ENCODE data around the gene RNFT2. TPM values are rescaled to one million over a fixed set of nuclear protein-coding genes. Genes with fewer than 3 reads are reported as not detected.

RNFT2 gene
- total and polyA plus RNA-seq, 9 donors = 0.88 to 2.1 (median 1.4) TPM

GRCh38 chr12:116695464-116695725, 42.7 kb upstream of the RNFT2 start:
- Histone ChIP-seq H3K27ac (ENCODE audit: low read length) (no peak overlapping the region), H3K9me3 (replicated peaks; ENCODE audit: control insufficient read depth, low read depth, low read length) (no peaks in the 10 kb centered on the region), H3K36me3 (ENCODE audit: control insufficient read depth, insufficient read depth, low read length) (no peaks in the 10 kb centered on the region), H3K4me3 (ENCODE audit: low read length) (no peak overlapping the region), H3K4me1 (ENCODE audit: control insufficient read depth, insufficient read depth, low read length) (peaks cover 13% of the 10 kb centered on the region), H3K27me3 (ENCODE audit: control insufficient read depth, insufficient read depth, low read length) (peaks cover 26% of the 10 kb centered on the region)
- DNase-seq = no peak
- WGBS (ENCODE audit: insufficient coverage) = 38% methylated on average over 1 of the region's 3 CpGs

DNA sequence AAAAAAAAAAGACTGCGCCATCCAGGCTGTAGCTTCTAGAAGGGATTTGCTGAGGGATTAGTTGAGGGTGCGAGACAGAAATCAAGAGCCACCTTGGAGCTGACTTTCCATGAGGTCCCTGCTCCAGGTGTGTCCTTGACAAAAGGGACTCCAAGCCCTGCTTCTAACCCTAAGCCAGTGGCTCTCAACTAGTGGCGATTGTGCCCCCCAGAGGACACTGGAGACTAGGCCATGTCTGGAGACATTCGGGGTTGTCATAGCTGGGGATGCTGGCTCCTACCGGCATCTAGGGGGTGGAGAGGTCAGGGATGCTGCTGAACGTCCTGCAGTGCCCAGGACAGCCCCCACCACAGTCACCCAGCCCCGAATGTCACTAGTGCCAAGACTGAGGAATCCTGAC, 40.8 kb upstream of the RNFT2 start:
- Histone ChIP-seq H3K9me3 (replicated peaks; ENCODE audit: control insufficient read depth, low read depth, low read length) (no peaks in the 10 kb centered on the region), H3K27ac (ENCODE audit: low read length) (no peak overlapping the region), H3K4me1 (ENCODE audit: control insufficient read depth, insufficient read depth, low read length) (peaks cover 13% of the 10 kb centered on the region), H3K4me3 (ENCODE audit: low read length) (no peak overlapping the region), H3K36me3 (ENCODE audit: control insufficient read depth, insufficient read depth, low read length) (no peaks in the 10 kb centered on the region), H3K27me3 (ENCODE audit: control insufficient read depth, insufficient read depth, low read length) (peaks cover 25% of the 10 kb centered on the region)
- DNase-seq = no peak
- WGBS (ENCODE audit: insufficient coverage) = 89% methylated on average over 3 of the region's 7 CpGs

DNA sequence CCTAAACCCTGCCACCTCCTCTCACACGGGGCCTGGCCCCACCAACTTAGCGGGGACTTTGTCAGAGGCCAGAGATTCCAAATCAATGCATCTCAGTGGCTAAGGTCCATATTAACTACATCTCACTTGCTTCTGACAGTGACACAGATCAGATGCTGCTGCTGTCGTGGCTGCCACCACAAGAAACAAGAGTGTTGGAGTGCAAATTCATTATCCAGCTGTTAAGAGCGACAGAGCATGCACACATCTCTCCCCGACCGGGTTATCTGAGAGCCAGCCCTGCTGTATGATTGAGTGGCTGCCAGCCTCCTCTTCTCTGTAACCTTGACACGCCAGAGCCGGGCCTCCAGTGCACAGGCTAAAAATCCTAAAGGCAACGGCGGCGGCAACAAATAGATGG, 40.4 kb upstream of the RNFT2 start:
- WGBS (ENCODE audit: insufficient coverage) = 62% methylated on average over 5 of the region's 11 CpGs
- no peak for DNase-seq
- H3K27ac ChIP-seq (ENCODE audit: low read length) = no peak overlapping the region
- no peaks in the 10 kb centered on the region for H3K36me3 ChIP-seq (ENCODE audit: control insufficient read depth, insufficient read depth, low read length)
- no peak overlapping the region for H3K4me3 ChIP-seq (ENCODE audit: low read length)
- H3K27me3 ChIP-seq (ENCODE audit: control insufficient read depth, insufficient read depth, low read length) = peaks cover 23% of the 10 kb centered on the region
- H3K4me1 ChIP-seq (ENCODE audit: control insufficient read depth, insufficient read depth, low read length) = peaks cover 13% of the 10 kb centered on the region
- H3K9me3 ChIP-seq (replicated peaks; ENCODE audit: control insufficient read depth, low read depth, low read length) = no peaks in the 10 kb centered on the region

DNA sequence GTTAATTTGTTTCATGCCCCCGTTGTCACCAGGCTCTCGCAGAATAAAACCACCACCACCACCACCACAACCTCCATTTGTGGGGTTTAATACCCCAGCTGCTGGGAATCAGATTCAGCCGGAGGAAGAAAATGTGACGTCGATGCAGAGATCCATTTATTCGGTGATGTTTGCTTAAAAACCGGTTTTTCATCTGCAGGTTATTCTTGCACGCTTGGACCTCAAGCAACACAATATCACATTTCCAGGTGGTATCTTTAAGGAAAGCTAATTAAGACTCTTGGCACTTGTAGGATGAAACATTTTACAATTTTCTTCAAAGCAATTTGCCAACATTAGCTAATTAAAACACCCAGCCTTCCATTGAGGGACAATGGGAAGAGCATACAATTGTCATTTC, 40.0 kb upstream of the RNFT2 start:
- WGBS (ENCODE audit: insufficient coverage) = 92% methylated on average over 2 of the region's 8 CpGs
- DNase-seq = no peak
- Histone ChIP-seq H3K27me3 (ENCODE audit: control insufficient read depth, insufficient read depth, low read length) (peaks cover 23% of the 10 kb centered on the region), H3K27ac (ENCODE audit: low read length) (no peak overlapping the region), H3K4me3 (ENCODE audit: low read length) (no peak overlapping the region), H3K4me1 (ENCODE audit: control insufficient read depth, insufficient read depth, low read length) (peaks cover 12% of the 10 kb centered on the region), H3K9me3 (replicated peaks; ENCODE audit: control insufficient read depth, low read depth, low read length) (no peaks in the 10 kb centered on the region), H3K36me3 (ENCODE audit: control insufficient read depth, insufficient read depth, low read length) (no peaks in the 10 kb centered on the region)

DNA sequence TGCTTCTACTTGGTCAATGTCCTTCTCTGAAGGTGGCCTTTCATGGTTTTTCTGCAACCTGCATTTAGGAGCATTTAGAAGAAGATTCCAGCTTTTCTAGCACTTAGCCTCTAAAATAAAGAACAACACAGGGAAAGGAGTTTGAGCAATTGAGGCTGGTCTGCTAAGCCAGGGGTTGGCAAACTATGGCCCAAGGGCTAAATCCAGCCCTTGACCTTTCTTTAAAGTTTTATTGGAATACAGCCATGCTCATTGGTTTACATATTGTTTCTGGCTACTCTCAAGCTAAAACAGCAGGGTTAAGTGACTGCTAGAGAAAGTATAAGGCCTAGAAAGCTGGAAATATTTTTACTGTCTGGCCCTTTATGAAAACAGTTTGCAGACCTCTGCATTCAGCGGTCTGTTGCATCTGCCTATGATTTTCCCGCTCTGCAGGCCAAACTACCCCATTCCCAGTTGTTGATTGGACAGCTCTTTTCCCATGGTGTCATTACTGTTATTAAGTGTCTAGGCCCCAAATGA, 39.5 kb upstream of the RNFT2 start:
- no CpG with 5 or more reads among the region's 2 CpGs for WGBS (ENCODE audit: insufficient coverage)
- no peak overlapping the region for H3K27ac ChIP-seq (ENCODE audit: low read length)

GRCh38 chr12:116700066-116700465, 38.0 kb upstream of the RNFT2 start:
- peaks cover 4% of the 10 kb centered on the region for H3K4me1 ChIP-seq (ENCODE audit: control insufficient read depth, insufficient read depth, low read length)
- DNase-seq = no peak
- WGBS (ENCODE audit: insufficient coverage) = no CpG with 5 or more reads among the region's 6 CpGs

More for the DNA sequence above, 39.5 kb upstream of the RNFT2 start:
- no peak for DNase-seq
- peaks cover 18% of the 10 kb centered on the region for H3K27me3 ChIP-seq (ENCODE audit: control insufficient read depth, insufficient read depth, low read length)
- H3K4me3 ChIP-seq (ENCODE audit: low read length) = no peak overlapping the region
- H3K4me1 ChIP-seq (ENCODE audit: control insufficient read depth, insufficient read depth, low read length) = peaks cover 11% of the 10 kb centered on the region
- no peaks in the 10 kb centered on the region for H3K9me3 ChIP-seq (replicated peaks; ENCODE audit: control insufficient read depth, low read depth, low read length)
- no peaks in the 10 kb centered on the region for H3K36me3 ChIP-seq (ENCODE audit: control insufficient read depth, insufficient read depth, low read length)

GRCh38 chr12:116701432-116701831, 36.7 kb upstream of the RNFT2 start:
- Histone ChIP-seq H3K9me3 (replicated peaks; ENCODE audit: control insufficient read depth, low read depth, low read length) (no peaks in the 10 kb centered on the region), H3K36me3 (ENCODE audit: control insufficient read depth, insufficient read depth, low read length) (no peaks in the 10 kb centered on the region), H3K27me3 (ENCODE audit: control insufficient read depth, insufficient read depth, low read length) (peaks cover 3% of the 10 kb centered on the region), H3K27ac (ENCODE audit: low read length) (no peak overlapping the region), H3K4me1 (ENCODE audit: control insufficient read depth, insufficient read depth, low read length) (peaks cover 4% of the 10 kb centered on the region), H3K4me3 (ENCODE audit: low read length) (no peak overlapping the region)
- no peak for DNase-seq
- no CpG with 5 or more reads among the region's 4 CpGs for WGBS (ENCODE audit: insufficient coverage)

More at GRCh38 chr12:116700066-116700465, 38.0 kb upstream of the RNFT2 start:
- Histone ChIP-seq H3K27ac (ENCODE audit: low read length) (no peak overlapping the region), H3K9me3 (replicated peaks; ENCODE audit: control insufficient read depth, low read depth, low read length) (no peaks in the 10 kb centered on the region), H3K36me3 (ENCODE audit: control insufficient read depth, insufficient read depth, low read length) (no peaks in the 10 kb centered on the region), H3K4me3 (ENCODE audit: low read length) (no peak overlapping the region), H3K27me3 (ENCODE audit: control insufficient read depth, insufficient read depth, low read length) (peaks cover 5% of the 10 kb centered on the region)

- Histone ChIP-seq H3K4me1 (ENCODE audit: control insufficient read depth, insufficient read depth, low read length) (peaks cover 4% of the 10 kb centered on the region), H3K9me3 (replicated peaks; ENCODE audit: control insufficient read depth, low read depth, low read length) (no peaks in the 10 kb centered on the region), H3K36me3 (ENCODE audit: control insufficient read depth, insufficient read depth, low read length) (no peaks in the 10 kb centered on the region), H3K4me3 (ENCODE audit: low read length) (no peak overlapping the region), H3K27ac (ENCODE audit: low read length) (no peak overlapping the region), H3K27me3 (ENCODE audit: control insufficient read depth, insufficient read depth, low read length) (peaks cover 2% of the 10 kb centered on the region)
- DNase-seq = peak; percentile 71
- WGBS (ENCODE audit: insufficient coverage) = 6% methylated on average over 9 of the region's 12 CpGs
Observed at GRCh38 chr12:116703214-116703795, 34.8 kb upstream of the RNFT2 start.

DNA sequence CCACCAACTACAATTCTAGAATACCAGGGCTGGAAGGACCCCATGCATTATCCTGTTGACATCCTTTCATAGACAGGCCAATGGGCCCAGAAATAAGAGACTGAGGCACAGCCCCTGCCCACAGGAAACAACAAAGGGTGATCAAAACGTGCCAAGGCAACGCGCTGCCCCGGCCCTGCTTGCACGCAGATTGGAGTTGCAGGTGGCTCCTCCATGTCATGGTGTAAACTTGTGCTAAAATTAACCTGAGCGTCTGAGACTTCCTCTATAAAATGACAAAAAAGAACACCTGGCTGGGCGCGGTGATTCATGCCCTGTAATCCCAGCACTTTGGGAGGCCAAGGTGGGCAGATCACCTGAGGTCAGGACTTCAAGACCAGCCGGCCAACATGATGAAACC, 30.4 kb upstream of the RNFT2 start:
- no peak for DNase-seq
- H3K36me3 ChIP-seq (ENCODE audit: control insufficient read depth, insufficient read depth, low read length) = no peaks in the 10 kb centered on the region
- no peaks in the 10 kb centered on the region for H3K9me3 ChIP-seq (replicated peaks; ENCODE audit: control insufficient read depth, low read depth, low read length)
- no peak overlapping the region for H3K27ac ChIP-seq (ENCODE audit: low read length)
- H3K27me3 ChIP-seq (ENCODE audit: control insufficient read depth, insufficient read depth, low read length) = peaks cover 14% of the 10 kb centered on the region
- no peak overlapping the region for H3K4me3 ChIP-seq (ENCODE audit: low read length)
- 90% methylated on average over 7 of the region's 9 CpGs for WGBS (ENCODE audit: insufficient coverage)
- H3K4me1 ChIP-seq (ENCODE audit: control insufficient read depth, insufficient read depth, low read length) = peaks cover 22% of the 10 kb centered on the region

DNA sequence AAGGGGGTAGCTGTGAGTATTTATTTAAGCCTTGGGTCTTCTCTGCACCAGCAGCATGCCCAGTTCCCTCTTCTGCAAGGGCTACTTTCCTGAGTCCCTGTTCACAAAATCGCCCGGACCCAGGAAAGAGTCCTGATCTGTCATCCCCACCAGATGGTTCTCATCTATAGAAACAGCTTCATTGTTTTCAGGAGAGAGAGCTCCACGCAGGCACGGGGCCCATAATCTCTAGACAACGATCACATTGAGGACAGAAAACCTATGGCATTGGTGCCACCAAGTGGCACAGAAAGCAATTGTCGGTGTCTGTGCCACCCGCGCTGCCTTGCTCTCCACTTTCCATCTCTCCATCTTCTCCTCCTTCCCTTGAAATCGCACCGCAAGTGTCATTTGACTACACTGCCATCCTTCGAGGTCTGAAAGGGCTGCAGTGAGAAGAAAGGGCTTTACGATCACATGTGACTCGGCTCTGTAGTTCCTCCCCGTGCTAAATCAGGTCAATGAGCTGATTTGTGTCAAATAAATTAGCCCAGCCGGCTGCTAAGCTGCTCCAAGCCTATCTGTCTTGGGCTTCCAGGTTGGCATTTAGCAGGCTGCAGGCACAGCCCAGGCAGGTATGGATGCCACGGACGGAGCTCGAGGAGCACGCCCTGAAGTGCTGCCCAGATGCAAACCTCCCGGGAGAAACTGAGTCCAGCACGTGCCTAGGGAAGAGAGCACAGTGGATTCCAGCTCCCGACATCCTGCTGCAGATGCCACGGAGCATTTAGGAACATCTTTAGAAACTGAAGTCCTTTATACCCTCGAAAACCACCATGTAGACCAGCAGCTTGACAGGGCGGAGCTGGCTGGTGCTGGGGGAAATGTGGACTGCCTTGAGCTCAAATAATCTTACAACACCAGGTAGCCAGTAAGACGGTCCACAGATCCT, 29.0 kb upstream of the RNFT2 start:
- Histone ChIP-seq H3K27me3 (ENCODE audit: control insufficient read depth, insufficient read depth, low read length) (peaks cover 14% of the 10 kb centered on the region), H3K9me3 (replicated peaks; ENCODE audit: control insufficient read depth, low read depth, low read length) (no peaks in the 10 kb centered on the region), H3K27ac (ENCODE audit: low read length) (no peak overlapping the region), H3K4me3 (ENCODE audit: low read length) (no peak overlapping the region), H3K36me3 (ENCODE audit: control insufficient read depth, insufficient read depth, low read length) (no peaks in the 10 kb centered on the region), H3K4me1 (ENCODE audit: control insufficient read depth, insufficient read depth, low read length) (peaks cover 20% of the 10 kb centered on the region)
- WGBS (ENCODE audit: insufficient coverage) = 16% methylated on average over 20 of the region's 26 CpGs
- peak; percentile 84 for DNase-seq
